Measurements from ENCODE around the gene INS.

GRCh38 chr11:2208691-2209369 is 47.8 kb upstream of the INS start:
- no peak for TF ChIP-seq CTCF (IDR thresholded peaks at IDR 0.05; ENCODE audit: insufficient read depth, low read length)
- TF ChIP-seq POLR2AphosphoS5 (IDR thresholded peaks at IDR 0.05; ENCODE audit: low read depth): no peak
- no peak for TF ChIP-seq REST (IDR thresholded peaks at IDR 0.05; ENCODE audit: insufficient replicate concordance, low read depth)
